ENCODE data around the gene NLRC5. TPM values are rescaled to one million over a fixed set of nuclear protein-coding genes. Genes with fewer than 3 reads are reported as not detected.

The NLRC5 gene
- total RNA-seq, 1 donor from 2014 or later: 1.7 TPM

DNA sequence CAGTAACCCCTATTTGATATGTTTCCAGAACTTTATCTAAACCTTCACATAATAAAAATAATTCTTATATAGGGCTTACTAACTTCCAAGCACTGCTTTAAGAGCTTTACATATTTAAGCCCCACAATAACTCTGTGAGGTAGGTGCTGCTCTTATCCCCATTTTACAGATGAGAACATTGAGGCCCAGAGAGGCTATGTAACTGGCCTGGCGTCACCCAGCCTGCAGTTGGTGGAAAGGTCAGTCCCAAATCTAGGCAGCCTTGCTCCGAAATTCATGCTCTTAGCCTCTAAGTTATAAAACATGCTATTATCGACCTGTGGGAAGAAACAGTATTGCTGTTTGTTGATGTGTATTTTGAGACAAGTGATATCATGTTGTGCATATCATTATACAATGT, 9.0 kb downstream of the NLRC5 start:
- no peak overlapping the region for H3K4me3 Mint-ChIP-seq
- H3K27me3 Mint-ChIP-seq: peaks cover 33% of the 10 kb centered on the region
- H3K4me1 Mint-ChIP-seq (ENCODE audit: unreplicated experiment): no peaks in the 10 kb centered on the region
- no peaks in the 10 kb centered on the region for H3K9me3 Mint-ChIP-seq
- TF ChIP-seq, protein P1, sequence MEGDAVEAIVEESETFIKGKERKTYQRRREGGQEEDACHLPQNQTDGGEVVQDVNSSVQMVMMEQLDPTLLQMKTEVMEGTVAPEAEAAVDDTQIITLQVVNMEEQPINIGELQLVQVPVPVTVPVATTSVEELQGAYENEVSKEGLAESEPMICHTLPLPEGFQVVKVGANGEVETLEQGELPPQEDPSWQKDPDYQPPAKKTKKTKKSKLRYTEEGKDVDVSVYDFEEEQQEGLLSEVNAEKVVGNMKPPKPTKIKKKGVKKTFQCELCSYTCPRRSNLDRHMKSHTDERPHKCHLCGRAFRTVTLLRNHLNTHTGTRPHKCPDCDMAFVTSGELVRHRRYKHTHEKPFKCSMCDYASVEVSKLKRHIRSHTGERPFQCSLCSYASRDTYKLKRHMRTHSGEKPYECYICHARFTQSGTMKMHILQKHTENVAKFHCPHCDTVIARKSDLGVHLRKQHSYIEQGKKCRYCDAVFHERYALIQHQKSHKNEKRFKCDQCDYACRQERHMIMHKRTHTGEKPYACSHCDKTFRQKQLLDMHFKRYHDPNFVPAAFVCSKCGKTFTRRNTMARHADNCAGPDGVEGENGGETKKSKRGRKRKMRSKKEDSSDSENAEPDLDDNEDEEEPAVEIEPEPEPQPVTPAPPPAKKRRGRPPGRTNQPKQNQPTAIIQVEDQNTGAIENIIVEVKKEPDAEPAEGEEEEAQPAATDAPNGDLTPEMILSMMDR (conservative IDR thresholded peaks at IDR 0.05): no peak
- no peaks in the 10 kb centered on the region for H3K36me3 Mint-ChIP-seq
- no peak overlapping the region for H3K27ac Mint-ChIP-seq
- no peak for DNase-seq (ENCODE audit: extremely low spot score, unreplicated experiment)

DNA sequence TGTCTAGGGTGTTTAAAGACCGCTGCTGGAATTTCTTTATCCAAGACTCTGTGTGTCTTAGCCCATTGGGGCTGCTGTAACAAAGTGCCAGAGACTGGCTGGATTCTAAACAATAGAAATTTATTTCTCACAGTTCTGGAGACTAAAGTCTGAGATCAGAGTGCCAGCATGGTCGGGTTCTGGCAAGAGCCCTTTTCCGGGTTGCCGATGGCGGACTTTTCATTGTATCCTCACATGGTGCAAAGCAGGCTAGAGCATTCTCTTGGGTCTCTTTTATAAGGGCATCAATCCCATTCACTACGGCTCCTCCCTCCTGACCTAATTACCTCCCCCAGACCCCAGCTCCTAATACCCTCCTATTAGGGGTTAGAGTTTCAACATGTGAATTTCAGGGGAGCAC, 9.5 kb downstream of the NLRC5 start:
- Mint-ChIP-seq H3K4me3 (no peak overlapping the region), H3K27me3 (peaks cover 28% of the 10 kb centered on the region), H3K9me3 (no peaks in the 10 kb centered on the region), H3K4me1 (ENCODE audit: unreplicated experiment) (no peaks in the 10 kb centered on the region), H3K27ac (no peak overlapping the region), H3K36me3 (no peaks in the 10 kb centered on the region)
- no peak for DNase-seq (ENCODE audit: extremely low spot score, unreplicated experiment)
- TF ChIP-seq, protein P1 (conservative IDR thresholded peaks at IDR 0.05): no peak

DNA sequence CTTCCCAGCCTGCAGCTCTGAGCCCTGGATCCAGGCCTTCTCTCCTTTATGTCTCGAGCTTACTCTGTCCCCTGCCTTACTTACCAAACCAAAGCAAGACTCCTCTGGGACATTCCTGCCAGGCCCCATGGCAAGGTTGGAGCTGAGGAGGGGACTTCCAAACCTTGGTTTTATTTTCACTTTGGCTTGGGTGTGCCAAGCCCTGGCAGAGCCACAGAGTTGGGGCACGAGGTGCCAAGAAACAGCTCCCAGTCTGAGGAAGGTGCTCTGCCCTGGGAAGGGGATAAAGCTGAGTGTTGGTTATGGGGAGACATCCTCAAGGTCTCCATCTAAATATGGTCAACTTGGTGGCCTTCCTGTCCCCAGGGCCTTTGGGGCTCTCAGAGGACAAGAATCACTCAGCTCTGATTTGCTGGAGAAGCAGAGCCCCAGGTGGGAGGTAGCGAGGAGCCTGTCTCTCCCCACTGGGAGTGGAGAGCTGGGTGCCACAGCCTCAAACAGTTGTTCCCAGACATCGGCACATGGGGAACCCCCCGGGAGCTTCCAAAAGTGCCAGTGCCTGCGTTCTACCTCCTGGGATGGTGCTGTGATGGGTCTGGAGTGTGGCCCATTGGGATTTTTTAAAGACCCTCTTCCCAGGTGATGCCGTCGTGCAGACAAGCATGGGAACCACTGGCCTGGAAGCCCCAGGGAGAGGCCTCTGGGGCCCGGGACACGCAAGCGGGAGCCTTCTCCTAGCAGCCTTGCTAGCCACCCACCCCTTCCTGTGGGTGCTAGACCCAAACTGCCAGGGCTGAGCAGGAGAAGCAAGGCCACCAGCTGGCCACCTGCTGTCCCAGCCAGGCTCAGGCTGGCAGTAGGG, 10.3 kb downstream of the NLRC5 start:
- H3K27me3 Mint-ChIP-seq: peaks cover 20% of the 10 kb centered on the region

DNA sequence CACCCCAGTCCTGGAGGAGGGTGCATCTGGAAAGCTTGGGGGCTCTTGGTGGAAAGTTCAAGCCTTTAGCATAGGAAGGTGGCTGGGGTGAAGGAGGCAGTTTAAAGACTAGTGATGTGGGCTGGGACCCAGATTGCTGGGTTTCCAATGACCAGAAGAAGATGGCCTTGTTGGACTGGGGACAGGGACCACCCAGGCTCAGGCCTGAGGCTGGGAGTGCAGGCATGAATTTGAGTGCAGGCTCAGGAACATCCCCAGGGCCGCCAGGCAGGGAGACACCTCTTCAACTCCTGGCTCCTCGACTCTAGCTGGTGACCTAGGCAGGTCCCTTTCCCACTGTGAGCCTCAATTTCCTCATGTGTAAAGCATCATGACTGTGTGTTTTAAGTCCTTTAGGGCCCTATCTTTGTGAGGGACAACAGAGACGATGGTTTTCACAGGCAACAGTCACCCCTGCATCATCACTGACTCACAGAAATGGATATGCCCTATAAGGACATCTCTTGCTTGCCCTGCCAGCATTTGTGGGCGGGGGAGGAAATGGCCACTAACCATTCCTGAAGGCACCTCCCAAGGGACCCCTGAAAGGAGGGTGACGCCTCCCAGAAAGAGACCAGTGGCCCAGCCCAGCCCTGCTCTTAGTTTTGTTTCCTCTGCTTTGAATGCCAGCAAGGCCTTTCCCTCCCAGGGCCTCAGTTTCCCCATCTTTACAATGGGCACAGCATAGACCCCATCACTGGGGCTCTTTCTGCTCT, 11.1 kb downstream of the NLRC5 start:
- DNase-seq (ENCODE audit: extremely low spot score, unreplicated experiment): no peak
- no peaks in the 10 kb centered on the region for H3K4me1 Mint-ChIP-seq (ENCODE audit: unreplicated experiment)
- no peaks in the 10 kb centered on the region for H3K36me3 Mint-ChIP-seq
- H3K4me3 Mint-ChIP-seq: no peak overlapping the region
- peaks cover 14% of the 10 kb centered on the region for H3K27me3 Mint-ChIP-seq
- H3K9me3 Mint-ChIP-seq: no peaks in the 10 kb centered on the region
- TF ChIP-seq, protein P1 (conservative IDR thresholded peaks at IDR 0.05): no peak
- no peak overlapping the region for H3K27ac Mint-ChIP-seq

More for the DNA sequence above, 10.3 kb downstream of the NLRC5 start:
- TF ChIP-seq, protein P1 (conservative IDR thresholded peaks at IDR 0.05): no peak
- no peak for DNase-seq (ENCODE audit: extremely low spot score, unreplicated experiment)
- Mint-ChIP-seq H3K36me3 (no peaks in the 10 kb centered on the region), H3K27ac (no peak overlapping the region), H3K9me3 (no peaks in the 10 kb centered on the region), H3K4me3 (no peak overlapping the region), H3K4me1 (ENCODE audit: unreplicated experiment) (no peaks in the 10 kb centered on the region)

DNA sequence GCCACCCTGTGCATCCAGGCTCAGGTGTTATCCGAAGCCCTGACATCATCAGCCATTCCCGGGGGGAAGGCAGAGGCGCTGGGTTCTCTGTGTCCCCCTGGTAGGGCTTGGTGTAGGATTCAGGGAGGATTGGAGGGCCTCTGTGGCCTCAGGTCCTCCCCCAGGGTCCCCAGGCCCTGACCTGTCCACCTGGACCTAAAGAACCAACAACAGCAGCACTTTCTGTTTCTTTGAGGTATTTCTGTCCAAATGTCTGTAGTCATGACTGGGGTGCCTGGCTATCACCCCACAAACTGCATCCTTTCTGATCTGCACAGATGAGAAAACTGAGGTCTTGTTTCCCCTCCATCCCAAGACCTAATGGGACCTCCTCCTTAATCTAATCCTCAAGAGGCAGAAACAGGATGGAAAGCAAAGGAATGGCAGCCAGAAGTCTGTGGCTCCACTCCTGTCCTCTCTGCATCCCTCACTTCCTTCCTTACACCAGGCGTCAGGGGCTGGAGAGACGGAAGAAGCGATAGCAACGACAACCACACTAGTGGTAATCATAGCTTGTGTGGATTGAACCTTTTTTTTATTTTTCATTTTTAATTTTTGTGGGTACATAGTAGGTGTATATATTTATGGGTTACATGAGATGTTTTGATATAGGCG, 11.8 kb downstream of the NLRC5 start:
- Mint-ChIP-seq H3K4me3 (no peak overlapping the region), H3K27ac (no peak overlapping the region), H3K9me3 (no peaks in the 10 kb centered on the region), H3K36me3 (no peaks in the 10 kb centered on the region), H3K4me1 (ENCODE audit: unreplicated experiment) (no peaks in the 10 kb centered on the region), H3K27me3 (peaks cover 7% of the 10 kb centered on the region)
- TF ChIP-seq, protein P1 (conservative IDR thresholded peaks at IDR 0.05): no peak
- DNase-seq (ENCODE audit: extremely low spot score, unreplicated experiment): no peak
